DMS114 treated with DMSO at 0.1 percent for 48 hours (cell line): Measurements from ENCODE around the gene ITGA4.
"Not testable (repeated sequence)": the region's sequence is repeated elsewhere in the genome, so short reads cannot be mapped to it uniquely, and the experiment has no call there.

Experiments used
- DNase-seq: peaks from one replicate; lab custom pipeline; 2025; ENCODE audit not compliant: unreplicated experiment; lab: John Stamatoyannopoulos, UW

Gene ITGA4

GRCh38 chr2:181457121-181457740 is at the start of gene ITGA4:
TSS of gene ITGA4 (plus strand) at chr2:181457386. CDS start at chr2:181457655, 269 bp downstream.
- DNase-seq = no peak

GRCh38 chr2:181408861-181409260 is 48.3 kb upstream of the ITGA4 start:
- no peak for DNase-seq

- DNase-seq = no peak
These were observed 45.9 kb upstream of the ITGA4 start for GRCh38 chr2:181411105-181411849.

GRCh38 chr2:181419129-181419855 is 37.9 kb upstream of the ITGA4 start:
- DNase-seq = no peak

GRCh38 chr2:181420259-181421130 is 36.7 kb upstream of the ITGA4 start:
- DNase-seq = no peak

- no peak for DNase-seq
These were observed 36.1 kb upstream of the ITGA4 start for GRCh38 chr2:181421131-181421458.

- no peak for DNase-seq
These were observed 35.7 kb upstream of the ITGA4 start for GRCh38 chr2:181421464-181421863.

DNA sequence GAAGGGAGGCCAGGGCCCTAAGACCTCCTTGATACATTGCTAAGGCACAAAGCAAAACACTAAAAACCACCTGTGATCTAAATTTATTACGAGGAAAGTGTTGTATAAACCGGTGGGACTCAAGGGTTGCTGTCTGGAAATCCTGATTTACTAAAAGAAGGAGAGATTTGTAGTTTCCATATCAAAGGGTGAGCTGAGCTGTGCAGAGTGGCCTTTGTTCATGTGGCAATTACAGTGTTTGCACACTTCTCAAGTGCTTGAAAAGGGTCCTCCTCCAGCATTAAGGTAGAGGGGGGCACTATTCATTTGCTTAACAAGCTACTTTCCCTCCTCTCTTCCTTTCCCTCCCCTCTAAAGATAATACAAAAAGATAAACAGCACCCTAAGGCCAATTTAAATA is 30.5 kb upstream of the ITGA4 start:
- no peak for DNase-seq

DNA sequence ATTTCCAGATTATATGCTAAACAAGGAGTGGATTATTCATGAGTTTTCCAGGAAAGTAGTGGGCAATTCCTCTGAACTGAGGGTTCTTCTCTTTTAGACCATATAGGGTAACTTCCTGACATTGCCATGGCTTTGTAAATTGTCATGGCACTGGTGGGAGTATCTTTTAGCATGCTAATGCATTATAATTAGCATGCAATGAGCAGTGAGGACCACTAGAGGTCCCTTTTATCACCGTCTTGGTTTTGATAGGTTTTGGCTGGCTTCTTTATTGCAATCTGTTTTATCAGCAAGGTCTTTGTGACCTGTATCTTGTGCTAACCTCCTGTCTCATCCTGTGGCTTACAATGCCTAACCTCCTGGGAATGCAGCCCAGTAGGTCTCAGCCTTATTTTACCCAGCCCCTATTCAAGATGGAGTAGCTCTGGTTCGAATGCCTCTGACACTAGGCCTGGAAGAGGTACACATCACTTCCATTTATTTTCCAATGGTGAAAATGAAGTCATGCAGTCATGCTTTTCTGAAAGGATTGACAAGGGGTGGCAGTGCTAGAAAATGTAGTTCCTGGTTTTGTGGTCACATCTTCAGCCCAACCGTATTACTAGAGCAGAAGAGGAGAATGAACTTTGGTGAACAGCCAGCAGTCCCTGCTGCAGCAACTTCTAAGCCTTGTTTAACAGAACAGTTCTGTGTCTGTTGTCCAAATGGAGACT is 26.6 kb upstream of the ITGA4 start:
- DNase-seq = no peak

- no peak for DNase-seq
These were observed 25.5 kb upstream of the ITGA4 start for GRCh38 chr2:181431674-181432073.

DNA sequence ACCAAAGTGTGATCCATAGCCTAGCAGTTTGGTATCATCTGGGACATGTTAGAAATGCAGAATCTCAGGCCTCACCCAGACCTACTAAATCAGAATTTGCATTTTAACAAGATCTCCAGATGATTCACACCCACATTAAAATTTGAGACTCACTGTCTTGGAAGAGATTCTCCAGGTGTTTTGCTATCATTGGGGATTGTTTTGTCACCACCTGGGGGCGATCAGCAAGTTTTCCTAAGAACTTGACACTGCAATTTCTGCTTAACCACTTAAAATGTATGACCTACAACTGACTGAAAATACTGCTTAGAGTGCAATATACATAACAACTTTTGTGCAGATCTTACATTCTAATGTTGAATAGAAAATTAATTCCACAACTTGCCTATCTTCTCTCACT is 18.9 kb upstream of the ITGA4 start:
- DNase-seq = no peak

DNA sequence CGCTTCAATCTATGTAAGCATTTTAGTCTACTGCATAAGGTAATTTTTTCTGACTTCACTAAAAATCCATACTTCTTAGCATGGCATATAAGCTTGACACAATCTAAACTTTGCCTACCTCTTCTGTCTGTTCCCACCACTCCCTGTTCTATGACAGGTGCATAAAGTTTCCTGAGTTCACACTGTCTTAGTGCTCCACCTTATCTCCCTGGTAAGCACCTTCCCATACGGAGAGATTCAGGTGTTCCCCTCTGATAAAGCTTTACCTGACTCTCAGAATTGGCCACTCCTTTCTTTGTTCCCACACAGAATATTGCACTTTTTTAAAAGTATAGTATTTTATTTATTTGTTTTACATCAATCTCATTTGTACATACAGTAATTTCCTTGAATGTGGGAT is 16.8 kb upstream of the ITGA4 start:
- no peak for DNase-seq

GRCh38 chr2:181440919-181441318 is 16.3 kb upstream of the ITGA4 start:
- no peak for DNase-seq

- DNase-seq = no peak
These were observed 15.5 kb upstream of the ITGA4 start for GRCh38 chr2:181441670-181442069.

- DNase-seq = no peak
These were observed 12.5 kb upstream of the ITGA4 start for GRCh38 chr2:181444654-181445053.

DNA sequence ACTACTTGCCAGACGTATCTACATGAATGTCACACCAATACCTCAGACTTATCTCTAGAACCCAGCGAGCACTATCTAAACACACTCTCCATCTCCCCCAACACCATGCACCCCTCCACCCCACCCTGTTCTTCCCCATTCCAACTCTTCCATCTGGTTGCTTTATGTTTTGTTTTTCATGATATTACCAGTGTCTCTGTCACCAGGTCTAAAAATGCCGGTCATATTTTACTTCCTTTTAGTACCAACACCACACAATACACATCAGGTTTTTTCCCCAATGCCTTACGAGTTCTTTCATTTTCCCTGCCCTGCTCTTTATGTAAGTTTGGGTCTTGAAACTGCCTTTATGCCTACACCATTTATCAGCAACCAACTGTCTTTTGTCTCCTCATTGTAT is 10.2 kb upstream of the ITGA4 start:
- no peak for DNase-seq

GRCh38 chr2:181449278-181449677 is 7.9 kb upstream of the ITGA4 start:
- DNase-seq = not testable (repeated sequence)

GRCh38 chr2:181454686-181455450 is 2.3 kb upstream of the ITGA4 start:
- no peak for DNase-seq

DNA sequence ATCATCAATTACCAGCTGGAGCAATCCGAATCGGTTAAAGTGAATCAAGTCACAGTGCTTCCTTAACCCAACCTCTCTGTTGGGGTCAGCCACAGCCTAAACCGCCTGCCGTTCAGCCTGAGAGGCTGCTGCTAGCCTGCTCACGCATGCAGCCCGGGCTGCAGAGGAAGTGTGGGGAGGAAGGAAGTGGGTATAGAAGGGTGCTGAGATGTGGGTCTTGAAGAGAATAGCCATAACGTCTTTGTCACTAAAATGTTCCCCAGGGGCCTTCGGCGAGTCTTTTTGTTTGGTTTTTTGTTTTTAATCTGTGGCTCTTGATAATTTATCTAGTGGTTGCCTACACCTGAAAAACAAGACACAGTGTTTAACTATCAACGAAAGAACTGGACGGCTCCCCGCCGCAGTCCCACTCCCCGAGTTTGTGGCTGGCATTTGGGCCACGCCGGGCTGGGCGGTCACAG is 496 bp upstream of the ITGA4 start:
- no peak for DNase-seq
